ENCODE data around the gene IQCH. TPM values are rescaled to one million over a fixed set of nuclear protein-coding genes. Genes with fewer than 3 reads are reported as not detected.

The IQCH gene
- total RNA-seq, 1 experiment from 2014 or later: 1.9 TPM

- CTCF ChIA-PET: no interaction called here
- Mint-ChIP-seq H3K4me3 (no peak overlapping the region), H3K4me1 (peaks cover 15% of the 10 kb centered on the region), H3K36me3 (peaks cover 18% of the 10 kb centered on the region), H3K27me3 (ENCODE audit: low read depth) (no peaks in the 10 kb centered on the region), H3K9me3 (peaks cover 34% of the 10 kb centered on the region), H3K27ac (no peak overlapping the region)
- POLR2A ChIA-PET: no interaction called here
- TF ChIP-seq USF1 (CRISPR knock-in tag; IDR thresholded peaks at IDR 0.05) (no peak), GRHL2 (CRISPR knock-in tag; IDR thresholded peaks at IDR 0.05; ENCODE audit: insufficient replicate concordance, severe bottlenecking) (no peak), TCF7 (CRISPR knock-in tag; IDR thresholded peaks at IDR 0.05; ENCODE audit: low read depth) (no peak), PRRX2 (CRISPR knock-in tag; IDR thresholded peaks at IDR 0.05) (no peak), RORB (CRISPR knock-in tag; IDR thresholded peaks at IDR 0.05) (no peak), MLX (CRISPR knock-in tag; IDR thresholded peaks at IDR 0.05) (no peak), ESRRA (CRISPR knock-in tag; IDR thresholded peaks at IDR 0.05; ENCODE audit: borderline replicate concordance) (no peak), GTF2I (CRISPR knock-in tag; conservative IDR thresholded peaks at IDR 0.05) (no peak), FOXJ3 (CRISPR knock-in tag; IDR thresholded peaks at IDR 0.05; ENCODE audit: borderline replicate concordance) (no peak), ZNF263 (CRISPR knock-in tag; IDR thresholded peaks at IDR 0.05; ENCODE audit: low read depth) (no peak), ATF6 (CRISPR knock-in tag; IDR thresholded peaks at IDR 0.05) (no peak), USF2 (CRISPR knock-in tag; IDR thresholded peaks at IDR 0.05) (no peak), ZNF396 (CRISPR knock-in tag; IDR thresholded peaks at IDR 0.05; ENCODE audit: borderline replicate concordance) (no peak), SMAD3 (CRISPR knock-in tag; IDR thresholded peaks at IDR 0.05; ENCODE audit: borderline replicate concordance) (no peak), ZNF317 (CRISPR knock-in tag; IDR thresholded peaks at IDR 0.05; ENCODE audit: borderline replicate concordance, low read depth) (no peak), MYBL2 (CRISPR knock-in tag; IDR thresholded peaks at IDR 0.05) (no peak), NR3C1 (CRISPR knock-in tag; conservative IDR thresholded peaks at IDR 0.05; ENCODE audit: low read depth) (no peak), NFATC4 (CRISPR knock-in tag; IDR thresholded peaks at IDR 0.05) (no peak), SP1 (CRISPR knock-in tag; conservative IDR thresholded peaks at IDR 0.05) (no peak), MAX (CRISPR knock-in tag; IDR thresholded peaks at IDR 0.05) (no peak)
- DNase-seq (ENCODE audit: low spot score) (no peak), ATAC-seq (no peak)
Measured at GRCh38 chr15:67350042-67350441, 95.5 kb downstream of the IQCH start.

- H3K36me3 Mint-ChIP-seq: no peaks in the 10 kb centered on the region; the same call in 1 of the 2 replicates
- H3K4me3 Mint-ChIP-seq: no peak overlapping the region
- peaks cover 19% of the 10 kb centered on the region for H3K4me1 Mint-ChIP-seq
- no peak for DNase-seq (ENCODE audit: low spot score)
- POLR2A ChIA-PET: no interaction called here
- H3K27me3 Mint-ChIP-seq (ENCODE audit: low read depth): no peaks in the 10 kb centered on the region
- ATAC-seq: no peak
- CTCF ChIA-PET: no interaction called here
- H3K9me3 Mint-ChIP-seq: peaks cover 6% of the 10 kb centered on the region; the same call in 1 of the 2 replicates
- peak overlapping the region; percentile 74; the same call in 1 of the 2 replicates for H3K27ac Mint-ChIP-seq
- no peak for TF ChIP-seq OVOL2 (CRISPR knock-in tag; IDR thresholded peaks at IDR 0.05; ENCODE audit: borderline replicate concordance)
- TF ChIP-seq CBFB (CRISPR knock-in tag; IDR thresholded peaks at IDR 0.05; ENCODE audit: low read depth): no peak
- TF ChIP-seq GTF2I (CRISPR knock-in tag; conservative IDR thresholded peaks at IDR 0.05): no peak
- TF ChIP-seq HMGA2 (CRISPR knock-in tag; IDR thresholded peaks at IDR 0.05): no peak
- TF ChIP-seq GRHL2 (CRISPR knock-in tag; IDR thresholded peaks at IDR 0.05; ENCODE audit: insufficient replicate concordance, severe bottlenecking): no peak
Measured at GRCh38 chr15:67358391-67358790, 103.8 kb downstream of the IQCH start.
